PC-3 (cell line): ENCODE measurements around the gene HABP4.

ENCODE experiments used
- CTCF ChIP-seq: fragments of 300-600 bp; sonication (generic); conservative IDR thresholded peaks from 2 replicates; pipeline ENCODE4 v1.5.1; 2017; ENCODE audit warnings: antibody characterized with exemption, low read depth, mild to moderate bottlenecking, low read length
- EZH2 ChIP-seq: fragments of 300-600 bp; sonication (generic); IDR thresholded peaks from one replicate; pipeline ENCODE4 v1.6.1; 2017; ENCODE audit warnings: antibody characterized with exemption, mild to moderate bottlenecking, low read length; ENCODE audit not compliant: unreplicated experiment
- EZH2phosphoT487 ChIP-seq: fragments of 300-600 bp; sonication (generic); IDR thresholded peaks from 2 replicates; pipeline ENCODE4 v1.6.1; 2018; ENCODE audit warnings: mild to moderate bottlenecking, antibody characterized with exemption, low read length, borderline replicate concordance

- TF ChIP-seq CTCF (no peak), EZH2phosphoT487 (no peak), EZH2 (no peak)
Measured at GRCh38 chr9:96435345-96435744, 14.6 kb upstream of the HABP4 start.
